Stimulated activated CD4-positive, alpha-beta T cell treated with anti-CD3 and anti-CD28 coated beads, Interleukin-12 subunit alpha, Interleukin-12 subunit beta, amount 100 ng/mL, for 48 hours (primary cell): ENCODE results near the gene TMEM178B.
"Not testable (repeated sequence)": the region's sequence is repeated elsewhere in the genome, so short reads cannot be mapped to it uniquely, and the experiment has no call there.

Source experiments
- DNase-seq, 3 donors: peaks; one replicate each; pipeline ENCODE4 v3.0.0-alpha.2; 2020; ENCODE audit warnings: low read depth in 2 of 3, low spot score in 1 of 3

Gene TMEM178B

GRCh38 chr7:141381794-141382427 is 308.0 kb downstream of the TMEM178B start:
- no peak for DNase-seq

- DNase-seq = not testable (repeated sequence)
Observed at GRCh38 chr7:141383356-141383755, 309.5 kb downstream of the TMEM178B start.

DNA sequence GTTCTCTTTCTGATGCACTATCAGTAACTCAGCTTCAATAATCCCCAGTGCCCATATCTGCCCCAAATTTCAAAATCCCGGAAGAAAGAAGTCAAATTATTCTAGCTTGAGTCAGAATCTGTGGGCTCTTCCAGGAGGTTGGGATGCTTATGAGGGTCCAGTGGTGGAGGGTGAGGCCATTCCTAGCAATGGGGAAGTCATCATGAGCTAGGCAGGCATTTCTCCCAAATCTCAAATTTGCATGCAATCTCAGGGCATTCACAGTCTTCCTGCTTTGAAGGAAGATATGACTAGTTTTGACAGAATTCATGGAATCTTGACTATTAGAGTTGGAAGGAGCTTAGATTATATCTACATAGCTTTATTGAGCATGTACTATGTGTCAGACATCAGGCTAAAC is 313.0 kb downstream of the TMEM178B start:
- DNase-seq = no peak

- no peak for DNase-seq
Observed at GRCh38 chr7:141387521-141388217, 313.8 kb downstream of the TMEM178B start.

DNA sequence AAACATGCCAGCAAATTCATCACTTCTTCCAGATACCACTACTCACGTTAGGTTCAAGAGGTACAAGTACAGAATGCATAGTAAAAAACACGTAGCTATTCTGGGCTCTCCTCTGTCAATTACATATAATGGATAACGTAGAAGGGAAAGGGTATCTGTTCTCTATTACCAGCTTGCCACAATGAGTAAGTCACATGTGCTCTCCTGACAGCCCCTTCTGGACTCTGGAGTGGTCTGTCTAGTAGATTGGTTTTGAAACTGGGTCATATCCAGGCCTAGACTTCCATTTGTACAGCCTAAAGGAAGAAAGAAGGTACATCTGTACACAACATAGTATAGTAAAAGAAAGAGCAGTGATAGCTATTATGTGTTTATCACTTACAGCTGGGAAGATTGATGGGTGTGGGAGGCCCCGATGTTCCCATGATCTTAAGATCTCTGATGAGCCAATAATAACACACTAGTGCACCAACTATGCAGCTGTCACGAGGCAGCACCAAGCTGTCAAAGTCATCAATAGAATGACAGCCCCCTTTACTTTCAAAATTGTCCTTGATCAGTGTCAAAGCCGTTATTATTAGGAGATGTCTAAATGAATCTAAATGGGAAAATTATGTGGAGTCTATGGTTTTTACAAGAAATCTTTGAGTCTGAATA is 315.4 kb downstream of the TMEM178B start:
- no peak for DNase-seq

GRCh38 chr7:141390339-141390738 is 316.5 kb downstream of the TMEM178B start:
- no peak for DNase-seq

- DNase-seq = no peak
Observed at GRCh38 chr7:141393056-141393455, 319.2 kb downstream of the TMEM178B start.

GRCh38 chr7:141397236-141398163 is 323.6 kb downstream of the TMEM178B start:
- DNase-seq = no peak

DNA sequence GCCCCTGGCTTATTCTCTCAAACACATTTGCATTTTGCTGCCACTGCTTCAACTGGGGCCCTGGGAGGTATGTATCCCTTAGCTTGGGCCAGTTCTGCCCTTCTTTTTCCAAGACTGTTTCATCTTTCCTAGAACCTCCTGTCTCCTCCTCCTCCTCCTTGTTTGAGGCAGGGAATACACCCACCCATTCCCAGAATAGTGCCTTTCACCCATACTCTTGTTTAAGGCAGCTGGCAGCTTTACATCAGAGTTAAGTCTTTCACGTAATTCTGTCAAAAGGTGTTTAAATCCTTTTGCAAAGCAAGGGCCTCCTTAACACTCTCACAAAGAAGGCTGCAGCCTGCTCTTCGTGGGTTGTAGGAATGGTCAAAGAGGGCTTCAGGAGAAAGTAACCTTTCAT is 326.5 kb downstream of the TMEM178B start:
- no peak for DNase-seq

DNA sequence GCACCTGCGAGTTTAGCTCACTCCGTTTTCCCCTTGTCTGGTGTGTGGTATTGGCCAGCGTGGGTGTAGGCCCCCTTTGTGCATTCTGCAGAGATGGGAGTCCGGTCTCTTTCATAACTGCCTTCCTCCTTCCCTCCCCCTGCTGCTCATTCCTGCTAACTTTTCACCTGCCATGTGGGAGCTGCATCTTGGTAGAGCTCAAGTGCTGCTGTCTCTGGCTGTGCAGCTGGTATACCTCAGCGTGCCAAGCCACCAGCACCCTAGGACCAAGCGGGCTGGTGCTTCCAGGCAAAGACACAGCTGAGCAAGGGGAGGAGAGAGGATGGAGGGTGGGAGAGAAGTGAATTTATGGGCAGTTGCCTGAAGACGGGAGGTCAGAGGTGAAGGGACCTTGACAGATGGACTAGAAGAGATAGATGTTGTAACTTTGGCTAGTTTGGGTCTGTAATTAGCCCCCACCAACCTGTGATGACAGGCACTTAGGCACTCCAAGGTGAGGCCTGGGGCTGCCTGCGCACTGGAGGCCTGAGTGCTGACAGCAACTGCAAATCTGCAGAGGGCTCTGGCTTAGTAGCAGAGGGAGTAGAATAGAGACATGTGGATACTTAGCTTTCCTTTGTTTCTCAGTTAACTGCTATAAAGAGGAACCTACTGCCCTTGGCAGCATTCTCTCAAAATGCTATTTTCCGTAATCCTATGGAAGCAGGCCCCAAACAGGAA is 328.6 kb downstream of the TMEM178B start:
- no peak for DNase-seq

- not testable (repeated sequence) for DNase-seq
Observed at GRCh38 chr7:141403846-141404245, 330.0 kb downstream of the TMEM178B start.

GRCh38 chr7:141406347-141406746 is 332.5 kb downstream of the TMEM178B start:
- no peak for DNase-seq

GRCh38 chr7:141407893-141408292 is 334.0 kb downstream of the TMEM178B start:
- DNase-seq = no peak

DNA sequence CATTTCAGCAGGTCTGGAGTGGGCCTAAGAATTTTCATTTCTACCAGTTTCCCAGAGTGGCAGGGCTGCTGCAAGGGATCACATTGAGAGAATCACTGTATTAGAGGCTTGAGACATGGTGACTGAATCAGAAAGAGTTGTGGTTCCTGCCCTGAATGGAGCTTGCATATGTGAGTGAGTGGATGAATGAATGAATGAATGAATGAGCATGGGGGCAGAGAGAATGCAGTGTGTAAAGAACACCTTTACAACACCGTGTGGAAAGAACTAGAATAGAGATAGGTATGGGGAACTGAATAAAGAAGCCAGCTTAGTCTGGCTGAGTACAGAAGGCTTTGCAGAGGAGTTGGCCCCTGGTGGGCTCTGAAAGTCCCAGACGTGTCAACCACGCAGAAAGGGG is 334.6 kb downstream of the TMEM178B start:
- no peak for DNase-seq

- DNase-seq = no peak
Observed at GRCh38 chr7:141409219-141409618, 335.4 kb downstream of the TMEM178B start.

- no peak for DNase-seq
Observed at GRCh38 chr7:141409801-141410329, 336.0 kb downstream of the TMEM178B start.

DNA sequence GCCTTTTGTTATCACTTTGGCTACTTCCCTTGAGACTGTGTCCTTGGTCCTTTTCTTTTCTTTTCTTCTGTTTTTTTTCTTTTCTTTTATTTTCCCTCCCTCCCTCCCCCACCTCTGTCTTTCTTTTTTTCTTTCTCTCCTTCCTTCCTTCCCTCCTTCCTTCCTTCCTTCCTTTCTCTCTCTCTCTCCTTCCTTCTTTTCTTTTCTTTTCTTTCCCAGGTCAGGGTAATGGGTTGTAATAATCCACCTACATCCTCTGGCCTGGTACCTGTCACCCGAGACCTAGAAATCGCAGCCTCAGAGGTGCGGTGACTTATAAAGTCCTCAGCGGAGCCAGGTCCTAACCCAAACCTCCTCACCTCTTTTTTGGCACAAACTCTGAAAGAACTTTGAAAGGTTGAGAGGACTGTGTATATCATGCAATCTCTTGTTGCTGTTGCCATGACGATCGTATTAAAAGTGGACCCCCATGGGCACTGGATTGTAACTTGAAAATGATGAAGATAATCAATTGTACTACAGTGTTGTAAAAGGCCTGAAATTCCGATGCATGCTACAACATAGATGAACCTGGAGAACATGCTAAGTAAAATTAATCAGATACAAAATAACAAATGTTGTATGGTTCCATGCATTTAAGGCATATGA is 336.6 kb downstream of the TMEM178B start:
- no peak for DNase-seq

- no peak for DNase-seq
Observed at GRCh38 chr7:141411133-141411532, 337.3 kb downstream of the TMEM178B start.

DNA sequence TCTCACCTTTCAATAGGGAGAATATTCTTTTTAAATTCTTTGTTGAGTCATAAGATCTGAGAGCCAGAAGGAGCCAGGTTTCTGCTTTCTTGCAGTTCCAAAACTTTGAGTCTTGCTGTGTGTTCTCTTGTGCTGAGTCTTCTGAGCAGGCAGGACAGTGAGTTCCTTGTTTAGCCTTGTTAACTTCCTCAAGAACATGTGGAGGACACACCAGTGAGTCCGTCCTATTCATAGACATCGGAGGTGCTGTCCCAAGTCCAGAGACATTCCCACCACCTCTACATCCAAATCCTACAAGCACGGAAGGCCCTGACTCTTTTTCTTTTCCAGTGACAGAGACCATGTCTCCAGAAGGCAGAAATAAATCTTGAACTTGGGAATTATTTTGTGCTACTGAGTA is 342.1 kb downstream of the TMEM178B start:
- DNase-seq = no peak
